Measurements from ENCODE around the gene NACA2.

NACA2 gene

DNA sequence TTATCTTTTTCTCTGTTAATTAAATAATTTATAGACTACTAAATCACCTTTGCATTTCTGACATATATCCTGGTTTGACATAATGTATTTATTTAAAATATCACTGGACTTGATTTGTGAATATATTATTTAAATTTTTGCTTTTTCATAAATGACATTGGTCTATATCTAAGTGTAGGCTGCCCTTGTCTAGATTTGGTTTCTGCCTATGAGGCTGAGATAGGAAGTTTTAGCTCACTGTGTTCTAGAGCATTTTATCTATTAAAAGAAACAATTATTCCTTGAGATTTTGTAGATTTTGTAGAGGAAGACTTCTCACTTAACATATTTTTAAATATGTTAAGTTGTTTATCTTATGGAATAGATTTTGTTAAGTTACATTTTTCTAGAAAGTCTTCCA, 43.9 kb downstream of the NACA2 start:
- no peak for DNase-seq (ENCODE audit: low read depth in 2 of 2)

DNA sequence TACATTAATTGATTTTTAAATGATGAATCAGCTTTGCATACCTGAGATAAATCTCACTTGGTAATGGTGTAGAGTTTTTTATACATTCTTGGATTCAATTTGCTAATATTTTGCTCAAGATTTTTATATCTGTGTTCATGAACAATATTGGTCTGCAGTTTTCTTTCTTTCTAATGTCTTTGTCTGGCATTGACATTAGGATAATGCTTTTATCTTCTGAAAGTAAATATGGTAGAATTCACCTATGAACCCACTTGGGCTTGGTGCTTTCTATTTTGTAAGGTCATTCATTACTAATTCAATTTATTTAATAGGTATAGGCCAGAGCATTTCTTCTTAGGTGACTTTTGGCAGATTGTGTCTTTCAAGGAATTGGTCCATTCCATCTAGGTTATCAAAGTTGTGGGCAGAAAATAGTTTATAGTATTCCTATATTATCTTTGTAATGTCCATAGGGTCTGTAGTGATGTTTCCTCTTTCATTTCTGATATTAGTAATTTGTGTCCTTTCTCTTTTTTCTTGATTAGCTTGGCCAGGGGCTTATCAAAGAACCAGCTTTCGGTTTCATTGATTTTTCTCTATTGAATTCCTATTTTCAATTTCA, 45.6 kb downstream of the NACA2 start:
- DNase-seq (ENCODE audit: low read depth in 2 of 2): no peak

DNA sequence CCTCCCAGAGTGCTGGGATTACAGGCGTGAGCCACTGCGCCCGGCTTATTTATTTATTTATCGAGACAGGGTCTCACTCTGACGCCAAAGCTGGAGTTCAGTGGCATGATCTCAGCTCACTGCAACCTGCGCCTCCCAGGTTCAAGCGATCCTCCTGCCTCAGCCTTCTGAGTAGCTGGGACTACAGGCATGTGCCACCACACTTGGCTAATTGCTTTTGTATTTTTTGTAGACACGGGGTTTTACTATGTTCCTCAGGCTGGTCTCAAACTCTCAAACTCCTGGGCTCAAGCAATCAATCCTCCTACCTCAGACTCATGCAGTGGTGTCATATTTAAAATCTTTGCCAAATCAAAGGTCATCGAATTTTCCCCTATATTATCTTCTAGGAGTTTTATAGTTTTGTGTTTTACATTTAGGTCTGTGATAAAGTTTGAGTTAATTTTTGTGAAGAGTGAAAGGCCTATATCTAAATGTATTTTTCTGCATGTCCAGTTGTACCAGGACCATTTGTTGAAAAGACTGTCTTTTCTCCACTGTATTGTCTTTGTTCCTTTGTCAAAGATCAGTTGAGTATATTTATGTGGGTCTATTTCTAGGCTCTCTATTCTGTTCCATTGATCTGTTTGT, 47.1 kb downstream of the NACA2 start:
- DNase-seq (ENCODE audit: low read depth in 2 of 2): no peak

DNA sequence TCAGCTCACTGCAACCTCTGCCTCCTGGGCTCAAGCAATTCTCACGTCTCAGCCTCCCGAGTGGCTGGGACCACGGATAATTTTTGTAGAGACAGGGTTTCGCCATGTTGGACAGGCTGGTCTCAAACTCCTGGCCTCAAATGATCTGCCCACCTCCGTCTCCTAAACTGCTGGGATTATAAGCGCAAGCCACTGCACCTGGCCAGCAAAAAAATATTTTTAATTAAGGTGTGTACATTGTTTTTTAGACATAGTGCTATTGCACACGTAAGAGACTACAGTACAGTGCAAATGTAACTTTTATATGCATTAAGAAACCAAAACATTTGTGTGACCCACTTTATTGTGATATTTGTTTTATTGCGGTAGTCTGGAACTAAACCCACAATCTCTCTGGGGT, 49.0 kb downstream of the NACA2 start:
- no peak for DNase-seq (ENCODE audit: low read depth in 2 of 2)

DNA sequence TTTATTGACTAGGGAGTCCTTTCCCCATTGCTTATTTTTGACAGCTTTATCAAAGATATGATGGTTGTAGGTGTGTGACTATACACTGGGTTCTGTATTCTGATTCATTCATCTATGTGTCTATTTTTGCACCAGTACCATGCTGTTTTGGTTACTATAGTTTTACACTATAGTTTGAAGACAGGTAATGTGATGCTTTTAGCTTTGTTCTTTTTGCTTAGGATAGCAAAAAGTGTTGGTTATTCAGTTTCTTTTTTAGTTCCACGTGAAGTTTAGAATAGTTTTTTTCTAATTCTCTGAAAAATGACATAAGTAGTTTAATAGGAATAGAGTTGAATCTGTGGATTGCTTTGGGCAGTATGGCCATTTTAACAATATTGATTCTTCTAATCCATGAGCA, 50.1 kb downstream of the NACA2 start:
- no peak for DNase-seq (ENCODE audit: low read depth in 2 of 2)
